GM23248 (cell line): ENCODE results near the gene DYRK1A. TPM values are rescaled to one million over a fixed set of nuclear protein-coding genes. Genes with fewer than 3 reads are reported as not detected.

ENCODE experiments used
- DNase-seq: peaks from one replicate; pipeline ENCODE4 v3.0.0-alpha.2; 2015
- H2AFZ ChIP-seq: fragments of 200-600 bp; sonication (generic); 2 replicates; pipeline ENCODE4 v1.6.1; 2016; ENCODE audit warnings: antibody characterized with exemption
- H3F3A ChIP-seq: fragments of 200-600 bp; sonication (generic); 2 replicates; pipeline ENCODE4 v1.6.1; 2016; ENCODE audit warnings: mild to moderate bottlenecking, antibody characterized with exemption, mixed run types; ENCODE audit not compliant: insufficient read depth
- H3K27ac ChIP-seq: fragments of 200-600 bp; sonication (generic); 2 replicates; pipeline ENCODE4 v1.5.1; 2016; ENCODE audit warnings: mild to moderate bottlenecking
- H3K27me3 ChIP-seq: fragments of 200-600 bp; sonication (generic); replicated peaks from 2 replicates; pipeline ENCODE4 v1.6.1; 2016; ENCODE audit warnings: mild to moderate bottlenecking; ENCODE audit not compliant: insufficient read depth
- H3K36me3 ChIP-seq: fragments of 200-600 bp; sonication (generic); 2 replicates; pipeline ENCODE4 v1.6.1; 2016; ENCODE audit warnings: low read depth, mild to moderate bottlenecking
- H3K4me1 ChIP-seq: fragments of 200-600 bp; sonication (generic); 2 replicates; pipeline ENCODE4 v1.6.1; 2016; ENCODE audit warnings: mild to moderate bottlenecking; ENCODE audit not compliant: insufficient read depth
- H3K4me2 ChIP-seq: fragments of 200-600 bp; sonication (generic); one replicate; pipeline ENCODE4 v1.6.1; 2016; ENCODE audit warnings: mild to moderate bottlenecking; ENCODE audit not compliant: unreplicated experiment
- H3K4me3 ChIP-seq: fragments of 200-600 bp; sonication (generic); 2 replicates; pipeline ENCODE4 v1.5.1; 2016; ENCODE audit warnings: mild to moderate bottlenecking
- H3K79me2 ChIP-seq: fragments of 200-600 bp; sonication (generic); 2 replicates; pipeline ENCODE4 v1.6.1; 2016; ENCODE audit warnings: mild to moderate bottlenecking; ENCODE audit not compliant: insufficient read depth
- H3K9ac ChIP-seq: fragments of 200-600 bp; sonication (generic); 2 replicates; pipeline ENCODE4 v1.6.1; 2016; ENCODE audit warnings: mild to moderate bottlenecking
- H3K9me2 ChIP-seq: fragments of 200-600 bp; sonication (generic); 2 replicates; pipeline ENCODE4 v1.6.1; 2016; ENCODE audit warnings: mixed run types, mild to moderate bottlenecking, moderate library complexity; ENCODE audit not compliant: insufficient read depth
- H3K9me3 ChIP-seq: fragments of 200-600 bp; sonication (generic); one replicate; pipeline ENCODE4 v1.6.1; 2017; ENCODE audit warnings: low read depth
- H4K20me1 ChIP-seq: fragments of 200-600 bp; sonication (generic); 2 replicates; pipeline ENCODE4 v1.6.0; 2016; ENCODE audit not compliant: insufficient read depth
- EZH2 ChIP-seq: fragments of 200-600 bp; sonication (generic); IDR thresholded peaks from 2 replicates; pipeline ENCODE4 v1.6.1; 2018; ENCODE audit warnings: antibody characterized with exemption, mild to moderate bottlenecking; ENCODE audit not compliant: insufficient read depth, poor library complexity, severe bottlenecking
- EZH2phosphoT487 ChIP-seq: fragments of 200-600 bp; sonication (generic); IDR thresholded peaks from 2 replicates; pipeline ENCODE4 v1.6.1; 2018; ENCODE audit warnings: antibody characterized with exemption, moderate library complexity, mild to moderate bottlenecking, low read depth; ENCODE audit not compliant: insufficient read depth
- WGBS, 2 experiments: methylation state at CpG; one replicate each; pipeline ENCODE4 v1.1.6; 2015 to 2017; ENCODE audit warnings: low lambda C conversion rate in 2 of 2, low coverage in 1 of 2; ENCODE audit errors: missing lambda C conversion rate in 2 of 2; 5-methylcytosine and 5-hydroxymethylcytosine counted together
- in situ Hi-C: fragments of 300-500 bp; cut with MboI; formaldehyde crosslinking; loops from 2 replicates; pipeline ENCODE4 v1.15.0; 2020
- polyA plus RNA-seq: library from polyadenylated mRNA; unstranded; fragments of >200 nt; fragmentation: Nextera tagmentation; extraction: Ambion mirVana; gene quantifications from 2 replicates; pipeline ENCODE4 v1.2.1, GENCODE V29; 2016
- total RNA-seq: library from RNA; depleted of rRNA; stranded (reverse); fragments of >200 nt; shearing (Covaris generic); gene quantifications from 2 replicates; pipeline ENCODE4 v1.2.3, GENCODE V29; 2014

The DYRK1A gene
- total and polyA plus RNA-seq, 2 experiments from 2014 or later, result 2.5 to 41.3 TPM

- Histone ChIP-seq H2AFZ (no peak overlapping the region), H4K20me1 (peaks cover 39% of the 10 kb centered on the region; the same call in 1 of the 2 replicates), H3K4me1 (0 out of 2 replicates have a peak, but pooled peaks cover 3% of the 10 kb centered on the region), H3K79me2 (peaks cover 100% of the 10 kb centered on the region), H3F3A (peaks cover 6% of the 10 kb centered on the region; the same call in 1 of the 2 replicates), H3K4me2 (no peak overlapping the region), H3K36me3 (no peaks in the 10 kb centered on the region), H3K27ac (no peak overlapping the region), H3K4me3 (no peak overlapping the region), H3K9me2 (no peaks in the 10 kb centered on the region), H3K9ac (no peak overlapping the region), H3K9me3 (no peaks in the 10 kb centered on the region), H3K27me3 (no peaks in the 10 kb centered on the region)
- in situ Hi-C loops, result no loop called here
- TF ChIP-seq EZH2, result no peak
- TF ChIP-seq EZH2phosphoT487, result no peak
- no peak for DNase-seq
- 93 to 94% methylated on average over 2 of the region's 2 CpGs for WGBS, 2 experiments
These were observed 29.4 kb downstream of the DYRK1A start for GRCh38 chr21:37395961-37396360.

- Histone ChIP-seq H3K9ac (no peak overlapping the region), H3K4me3 (no peak overlapping the region), H3K36me3 (no peaks in the 10 kb centered on the region), H3K4me2 (no peak overlapping the region), H3F3A (peaks cover under 1% of the 10 kb centered on the region; the same call in 1 of the 2 replicates), H2AFZ (no peak overlapping the region), H3K4me1 (0 out of 2 replicates have a peak, but pooled peaks cover 3% of the 10 kb centered on the region), H3K9me2 (no peaks in the 10 kb centered on the region), H4K20me1 (peaks cover 39% of the 10 kb centered on the region; the same call in 1 of the 2 replicates), H3K27me3 (no peaks in the 10 kb centered on the region), H3K79me2 (peaks cover 100% of the 10 kb centered on the region), H3K9me3 (no peaks in the 10 kb centered on the region), H3K27ac (no peak overlapping the region)
- in situ Hi-C loops, result no loop called here
- no peak for TF ChIP-seq EZH2phosphoT487
- TF ChIP-seq EZH2, result no peak
- 94 to 97% methylated on average over 6 of the region's 6 CpGs for WGBS, 2 experiments
- DNase-seq, result no peak
These were observed 30.3 kb downstream of the DYRK1A start for GRCh38 chr21:37396855-37397254.

- in situ Hi-C loops, result no loop called here
- DNase-seq, result no peak
- Histone ChIP-seq H2AFZ (no peak overlapping the region), H3K27me3 (no peaks in the 10 kb centered on the region), H3K79me2 (peaks cover 100% of the 10 kb centered on the region), H3K36me3 (no peaks in the 10 kb centered on the region), H3K27ac (no peak overlapping the region), H3K4me3 (no peak overlapping the region), H4K20me1 (peaks cover 37% of the 10 kb centered on the region; the same call in 1 of the 2 replicates), H3K9me3 (no peaks in the 10 kb centered on the region), H3F3A (no peaks in the 10 kb centered on the region), H3K4me1 (0 out of 2 replicates have a peak, but pooled peaks cover 3% of the 10 kb centered on the region), H3K4me2 (no peak overlapping the region), H3K9me2 (no peaks in the 10 kb centered on the region), H3K9ac (no peak overlapping the region)
- 90 to 93% methylated on average over 5 of the region's 5 CpGs for WGBS, 2 experiments
- no peak for TF ChIP-seq EZH2phosphoT487
These were observed 32.1 kb downstream of the DYRK1A start for GRCh38 chr21:37398697-37399096.

GRCh38 chr21:37402251-37402867 is 35.8 kb downstream of the DYRK1A start:
- Histone ChIP-seq H3K4me2 (no peak overlapping the region), H3K79me2 (peaks cover 100% of the 10 kb centered on the region), H2AFZ (no peak overlapping the region), H3K9ac (no peak overlapping the region), H4K20me1 (peaks cover 30% of the 10 kb centered on the region; the same call in 1 of the 2 replicates), H3K9me2 (no peaks in the 10 kb centered on the region), H3K27ac (no peak overlapping the region), H3K27me3 (no peaks in the 10 kb centered on the region), H3K4me1 (peaks cover 8% of the 10 kb centered on the region), H3K9me3 (no peaks in the 10 kb centered on the region), H3K4me3 (no peak overlapping the region), H3F3A (peaks cover 5% of the 10 kb centered on the region; the same call in 1 of the 2 replicates), H3K36me3 (no peaks in the 10 kb centered on the region)
- no peak for DNase-seq
- WGBS, 2 experiments, result 98 to 99% methylated on average over 3 of the region's 3 CpGs
- TF ChIP-seq EZH2phosphoT487, result no peak
- TF ChIP-seq EZH2, result no peak
- in situ Hi-C loops, result no loop called here
